Measurements from ENCODE around the gene GLT8D2.
A peak's percentile ranks its signal among the peaks of the same experiment; 100 is the strongest.

GLT8D2 gene

GRCh38 chr12:103973909-103974308 is 76.1 kb downstream of the GLT8D2 start:
- no peak for TF ChIP-seq CTCF (IDR thresholded peaks at IDR 0.05; ENCODE audit: control insufficient read depth, extremely low read depth, insufficient read depth)
- H3K4me3 ChIP-seq (ENCODE audit: low read depth, low read length) = no peak overlapping the region
- no peak for DNase-seq (ENCODE audit: low read depth)

- no peak for TF ChIP-seq CTCF (IDR thresholded peaks at IDR 0.05; ENCODE audit: control insufficient read depth, extremely low read depth, insufficient read depth)
- H3K4me3 ChIP-seq (ENCODE audit: low read depth, low read length) = no peak overlapping the region
- no peak for DNase-seq (ENCODE audit: low read depth)
These were observed 80.6 kb downstream of the GLT8D2 start for GRCh38 chr12:103969391-103969790.

- no peak for DNase-seq (ENCODE audit: low read depth)
- H3K4me3 ChIP-seq (ENCODE audit: low read depth, low read length) = peak overlapping the region; percentile 82
- no peak for TF ChIP-seq CTCF (IDR thresholded peaks at IDR 0.05; ENCODE audit: control insufficient read depth, extremely low read depth, insufficient read depth)
These were observed 83.3 kb downstream of the GLT8D2 start for GRCh38 chr12:103966736-103967135.

GRCh38 chr12:103965590-103966504 is 84.1 kb downstream of the GLT8D2 start, which contains the start of gene TDG:
TDG (plus strand) TSS chr12:103965872; CDS start chr12:103966038, 166 bp downstream.
- 0 out of 2 replicates have a peak, but pooled peaks have one; percentile 14 for TF ChIP-seq CTCF (IDR thresholded peaks at IDR 0.05; ENCODE audit: control insufficient read depth, extremely low read depth, insufficient read depth)
- DNase-seq (ENCODE audit: low read depth) = peak; percentile 96
- peak within 1 kb of the TSS; percentile 82 for H3K4me3 ChIP-seq (ENCODE audit: low read depth, low read length)

- TF ChIP-seq CTCF (IDR thresholded peaks at IDR 0.05; ENCODE audit: control insufficient read depth, extremely low read depth, insufficient read depth) = no peak
- DNase-seq (ENCODE audit: low read depth) = no peak
- H3K4me3 ChIP-seq (ENCODE audit: low read depth, low read length) = peak overlapping the region; percentile 82
These were observed 84.8 kb downstream of the GLT8D2 start for GRCh38 chr12:103965255-103965589.

GRCh38 chr12:103964805-103965204 is 85.2 kb downstream of the GLT8D2 start:
- no peak for TF ChIP-seq CTCF (IDR thresholded peaks at IDR 0.05; ENCODE audit: control insufficient read depth, extremely low read depth, insufficient read depth)
- H3K4me3 ChIP-seq (ENCODE audit: low read depth, low read length) = peak overlapping the region; percentile 82
- DNase-seq (ENCODE audit: low read depth) = no peak
